ENCODE results near the gene TMEM47. TPM values are rescaled to one million over a fixed set of nuclear protein-coding genes. Genes with fewer than 3 reads are reported as not detected.

Gene TMEM47
- total RNA-seq: not detected

- peak in 1 of 2 donors; percentile 44 for ATAC-seq
- peaks cover 7 to 8% of the 10 kb centered on the region in 2 donors for H3K36me3 Mint-ChIP-seq
- peak in 1 of 2 donors; percentile 1 for DNase-seq (ENCODE audit: low spot score in 2 of 2)
- peaks cover 4 to 5% of the 10 kb centered on the region in 2 donors for H3K9me3 Mint-ChIP-seq
- H3K27ac Mint-ChIP-seq: no peak within 1 kb of the TSS
These were observed at the start of gene TMEM47 for GRCh38 chrX:34656842-34657725. TSS of gene TMEM47 (minus strand) at chrX:34657285. CDS start at chrX:34657029, 256 bp downstream.

GRCh38 chrX:34687095-34687494, 30.0 kb upstream of the TMEM47 start:
- DNase-seq (ENCODE audit: low spot score in 2 of 2): no peak
- no peaks in the 10 kb centered on the region for H3K36me3 Mint-ChIP-seq

GRCh38 chrX:34659575-34659974, 2.5 kb upstream of the TMEM47 start:
- DNase-seq (ENCODE audit: low spot score in 2 of 2): no peak
- Mint-ChIP-seq H3K9me3 (peaks cover 4 to 5% of the 10 kb centered on the region in 2 donors), H3K36me3 (peaks cover 7 to 8% of the 10 kb centered on the region in 2 donors), H3K27ac (no peak overlapping the region)
- no peak for ATAC-seq

More at GRCh38 chrX:34687095-34687494, 30.0 kb upstream of the TMEM47 start:
- no peak overlapping the region for H3K27ac Mint-ChIP-seq
- H3K9me3 Mint-ChIP-seq: peaks cover 0 to 16% of the 10 kb centered on the region in 2 donors
- ATAC-seq: no peak

- Mint-ChIP-seq H3K27ac (no peak overlapping the region), H3K36me3 (peaks cover 7 to 8% of the 10 kb centered on the region in 2 donors), H3K9me3 (peaks cover 4 to 5% of the 10 kb centered on the region in 2 donors)
- ATAC-seq (no peak), DNase-seq (ENCODE audit: low spot score in 2 of 2) (no peak)
These were observed 1.2 kb upstream of the TMEM47 start for GRCh38 chrX:34658326-34658725.

- ATAC-seq: no peak
These were observed 613 bp upstream of the TMEM47 start for GRCh38 chrX:34657726-34658070.

GRCh38 chrX:34656467-34656841, 631 bp downstream of the TMEM47 start:
- peaks cover 7 to 8% of the 10 kb centered on the region in 2 donors for H3K36me3 Mint-ChIP-seq
- ATAC-seq (no peak), DNase-seq (ENCODE audit: low spot score in 2 of 2) (no peak)
- no peak overlapping the region for H3K27ac Mint-ChIP-seq
- H3K9me3 Mint-ChIP-seq: peaks cover 0 to 5% of the 10 kb centered on the region in 2 donors

More at GRCh38 chrX:34657726-34658070, 613 bp upstream of the TMEM47 start:
- peaks cover 4 to 5% of the 10 kb centered on the region in 2 donors for H3K9me3 Mint-ChIP-seq
- H3K36me3 Mint-ChIP-seq: peaks cover 7 to 8% of the 10 kb centered on the region in 2 donors
- no peak for DNase-seq (ENCODE audit: low spot score in 2 of 2)
- H3K27ac Mint-ChIP-seq: no peak overlapping the region

- Mint-ChIP-seq H3K9me3 (peaks cover 0 to 5% of the 10 kb centered on the region in 2 donors), H3K36me3 (peaks cover 7 to 8% of the 10 kb centered on the region in 2 donors)
These were observed 1.3 kb downstream of the TMEM47 start for GRCh38 chrX:34655501-34656455.

GRCh38 chrX:34654696-34655490, 2.2 kb downstream of the TMEM47 start:
- ATAC-seq: no peak
- H3K36me3 Mint-ChIP-seq: peaks cover 7 to 8% of the 10 kb centered on the region in 2 donors
- no peak for DNase-seq (ENCODE audit: low spot score in 2 of 2)
- peaks cover 0 to 5% of the 10 kb centered on the region in 2 donors for H3K9me3 Mint-ChIP-seq
- H3K27ac Mint-ChIP-seq: no peak overlapping the region

More at GRCh38 chrX:34655501-34656455, 1.3 kb downstream of the TMEM47 start:
- DNase-seq (ENCODE audit: low spot score in 2 of 2) (no peak), ATAC-seq (no peak)
- no peak overlapping the region for H3K27ac Mint-ChIP-seq

GRCh38 chrX:34653811-34654210, 3.3 kb downstream of the TMEM47 start:
- Mint-ChIP-seq H3K27ac (no peak overlapping the region), H3K36me3 (peaks cover 7 to 8% of the 10 kb centered on the region in 2 donors), H3K9me3 (peaks cover 0 to 5% of the 10 kb centered on the region in 2 donors)
- DNase-seq (ENCODE audit: low spot score in 2 of 2) (no peak), ATAC-seq (no peak)

GRCh38 chrX:34642849-34643248, 14.2 kb downstream of the TMEM47 start:
- H3K27ac Mint-ChIP-seq: no peak overlapping the region

GRCh38 chrX:34638116-34638515, 19.0 kb downstream of the TMEM47 start:
- no peak for ATAC-seq
- H3K9me3 Mint-ChIP-seq: no peaks in the 10 kb centered on the region
- DNase-seq (ENCODE audit: low spot score in 2 of 2): no peak
- H3K36me3 Mint-ChIP-seq: no peaks in the 10 kb centered on the region
- H3K27ac Mint-ChIP-seq: no peak overlapping the region

More at GRCh38 chrX:34642849-34643248, 14.2 kb downstream of the TMEM47 start:
- Mint-ChIP-seq H3K36me3 (no peaks in the 10 kb centered on the region), H3K9me3 (no peaks in the 10 kb centered on the region)
- ATAC-seq: no peak
- DNase-seq (ENCODE audit: low spot score in 2 of 2): no peak

- Mint-ChIP-seq H3K9me3 (no peaks in the 10 kb centered on the region), H3K36me3 (no peaks in the 10 kb centered on the region), H3K27ac (no peak overlapping the region)
- ATAC-seq (no peak), DNase-seq (ENCODE audit: low spot score in 2 of 2) (no peak)
These were observed 22.7 kb downstream of the TMEM47 start for GRCh38 chrX:34634349-34634748.

- H3K36me3 Mint-ChIP-seq: no peaks in the 10 kb centered on the region
- no peak overlapping the region for H3K27ac Mint-ChIP-seq
- no peak for ATAC-seq
- no peak for DNase-seq (ENCODE audit: low spot score in 2 of 2)
- H3K9me3 Mint-ChIP-seq: no peaks in the 10 kb centered on the region
These were observed 24.7 kb downstream of the TMEM47 start for GRCh38 chrX:34632384-34632783.

- no peak overlapping the region for H3K27ac Mint-ChIP-seq
- H3K9me3 Mint-ChIP-seq: no peaks in the 10 kb centered on the region
- ATAC-seq: no peak
- DNase-seq (ENCODE audit: low spot score in 2 of 2): no peak
- no peaks in the 10 kb centered on the region for H3K36me3 Mint-ChIP-seq
These were observed 25.4 kb downstream of the TMEM47 start for GRCh38 chrX:34631479-34632220.

GRCh38 chrX:34629572-34629971, 27.5 kb downstream of the TMEM47 start:
- Mint-ChIP-seq H3K27ac (no peak overlapping the region), H3K36me3 (no peaks in the 10 kb centered on the region), H3K9me3 (no peaks in the 10 kb centered on the region)
- DNase-seq (ENCODE audit: low spot score in 2 of 2) (no peak), ATAC-seq (no peak)

Measured in activated naive CD4-positive, alpha-beta T cell treated with anti-CD3 and anti-CD28 coated beads, Interleukin-2, amount 50 U/mL, for 72 hours (primary cell).